ENCODE measurements around the gene ALPI.
"Not testable (repeated sequence)": the region's sequence is repeated elsewhere in the genome, so short reads cannot be mapped to it uniquely, and the experiment has no call there.

Gene ALPI

GRCh38 chr2:232455426-232456255 is at the start of gene ALPI:
TSS of gene ALPI (plus strand) at chr2:232456153. CDS start at chr2:232456200, 47 bp downstream.
- no peak for DNase-seq

GRCh38 chr2:232406556-232407310 is 49.2 kb upstream of the ALPI start, which contains the start of gene ALPG:
TSS of gene ALPG (plus strand) at chr2:232406844. CDS start at chr2:232406895, 51 bp downstream.
- no peak for DNase-seq

- DNase-seq: not testable (repeated sequence)
Measured at GRCh38 chr2:232407428-232408150, 48.4 kb upstream of the ALPI start.

- DNase-seq: not testable (repeated sequence)
Measured at GRCh38 chr2:232408269-232408668, 47.7 kb upstream of the ALPI start.

- DNase-seq: not testable (repeated sequence)
Measured at GRCh38 chr2:232409617-232410016, 46.3 kb upstream of the ALPI start.

- DNase-seq: no peak
Measured at GRCh38 chr2:232410238-232410900, 45.6 kb upstream of the ALPI start.

- DNase-seq: no peak
Measured at GRCh38 chr2:232411901-232412629, 43.9 kb upstream of the ALPI start.

GRCh38 chr2:232412986-232413385 is 43.0 kb upstream of the ALPI start:
- DNase-seq: no peak

- no peak for DNase-seq
Measured at GRCh38 chr2:232415138-232415690, 40.7 kb upstream of the ALPI start.

- no peak for DNase-seq
Measured at GRCh38 chr2:232415736-232416520, 40.0 kb upstream of the ALPI start.

GRCh38 chr2:232416521-232417470 is 39.2 kb upstream of the ALPI start:
- no peak for DNase-seq

GRCh38 chr2:232417489-232417888 is 38.5 kb upstream of the ALPI start:
- DNase-seq: no peak

- DNase-seq: no peak
Measured at GRCh38 chr2:232418056-232418455, 37.9 kb upstream of the ALPI start.

- no peak for DNase-seq
Measured at GRCh38 chr2:232418466-232419244, 37.3 kb upstream of the ALPI start.

GRCh38 chr2:232419245-232420072 is 36.5 kb upstream of the ALPI start:
- DNase-seq: no peak

- no peak for DNase-seq
Measured at GRCh38 chr2:232420073-232420454, 35.9 kb upstream of the ALPI start.

- no peak for DNase-seq
Measured at GRCh38 chr2:232420463-232421188, 35.3 kb upstream of the ALPI start.
